Measurements from ENCODE around the gene OR1F1.

- TF ChIP-seq SRF (CRISPR knock-in tag; IDR thresholded peaks at IDR 0.05), result no peak
- TF ChIP-seq CTBP1 (IDR thresholded peaks at IDR 0.05; ENCODE audit: borderline replicate concordance), result no peak
- no peak for TF ChIP-seq ZFPM2 (CRISPR knock-in tag; IDR thresholded peaks at IDR 0.05)
- no peak for TF ChIP-seq HIVEP1 (CRISPR knock-in tag; IDR thresholded peaks at IDR 0.05)
- no peak for TF ChIP-seq ZNF280A (IDR thresholded peaks at IDR 0.05; ENCODE audit: low read depth, partially characterized antibody)
- TF ChIP-seq ZNF507 (tag; conservative IDR thresholded peaks at IDR 0.05), result no peak
- no peak for TF ChIP-seq ZNF274 (IDR thresholded peaks at IDR 0.05; ENCODE audit: borderline replicate concordance, low read depth, low read length)
- no peak for TF ChIP-seq CTCF (IDR thresholded peaks at IDR 0.05 in 2 of 3, conservative IDR thresholded peaks at IDR 0.05 in 1 of 3; ENCODE audit: insufficient read depth in 2 of 3, low read depth in 1 of 3, low read length in 3 of 3)
These were observed 8.4 kb upstream of the OR1F1 start for GRCh38 chr16:3179651-3180050.
